ENCODE measurements around the gene PTPRD. TPM values are rescaled to one million over a fixed set of nuclear protein-coding genes. Genes with fewer than 3 reads are reported as not detected.

PTPRD gene
- total and polyA plus RNA-seq, 9 of the 15 experiments (the other 6 are each of a cell fraction or from before 2014, with no cell fraction given) = 0.11 TPM; not detected in 8

DNA sequence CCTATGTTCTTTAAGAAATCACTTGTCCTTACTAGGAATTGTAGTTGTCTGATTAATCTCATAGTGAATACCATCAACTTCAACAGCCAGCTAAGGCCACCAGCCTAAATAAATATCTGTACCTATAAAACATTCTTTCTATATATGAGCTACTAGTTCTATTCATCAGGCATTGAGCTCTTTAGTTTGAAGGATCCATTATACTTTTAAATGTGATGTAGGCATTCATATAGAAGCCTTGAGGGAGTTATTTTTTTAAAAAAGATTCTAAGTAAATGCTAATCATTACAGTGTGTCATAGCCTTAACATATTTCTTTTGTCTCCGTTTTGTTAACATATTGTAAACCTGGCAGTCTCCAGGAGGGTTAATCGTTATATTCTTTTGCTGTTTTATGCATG is 838.3 kb downstream of the PTPRD start:
- Histone ChIP-seq H3K4me2 (ENCODE audit: insufficient read depth, low read length) (no peak overlapping the region), H3K9me3 (replicated peaks; ENCODE audit: control insufficient read depth, insufficient read depth, low read depth, low read length) (no peaks in the 10 kb centered on the region), H3K9ac (ENCODE audit: insufficient read depth in 1 of 2, low read depth in 2 of 2, low read length in 2 of 2) (no peak overlapping the region), H3K27ac (ENCODE audit: extremely low read depth, low read depth, low read length) (no peak overlapping the region), H4K20me1 (replicated peaks; ENCODE audit: control insufficient read depth, insufficient read depth, low read length) (no peaks in the 10 kb centered on the region), H3K27me3 (ENCODE audit: control insufficient read depth in 2 of 2, insufficient read depth in 2 of 2, low read length in 2 of 2) (no peaks in the 10 kb centered on the region), H3K36me3 (ENCODE audit: control insufficient read depth, insufficient read depth, low read length) (no peaks in the 10 kb centered on the region), H3K79me2 (ENCODE audit: control insufficient read depth, insufficient read depth, low read length) (no peaks in the 10 kb centered on the region), H3K9me1 (ENCODE audit: control insufficient read depth, insufficient read depth, low read length) (no peaks in the 10 kb centered on the region), H3K4me1 (replicated peaks in 1 of 2; ENCODE audit: control insufficient read depth in 2 of 2, insufficient read depth in 2 of 2, low read length in 2 of 2) (no peaks in the 10 kb centered on the region), H3K4me3 (no peak overlapping the region), H2AFZ (ENCODE audit: low read depth, low read length) (no peak overlapping the region)
- BruUV-seq (replicated peaks) = no TSS peak
- FAIRE-seq = no peak
- in situ Hi-C loops (cut with MboI) (no loop called here), intact Hi-C loops (cut with micrococcal nuclease) (no loop called here)
- 0% methylated on average over 2 of the region's 2 CpGs for WGBS (ENCODE audit: insufficient coverage, low coverage, missing lambda C conversion rate)
- DNase-seq (ENCODE audit: extremely low read depth in 1 of 4, low spot score in 3 of 4) = no peak
- TF ChIP-seq ZNF518B (CRISPR knock-in tag; IDR thresholded peaks at IDR 0.05) (no peak), ZNF764 (CRISPR knock-in tag; IDR thresholded peaks at IDR 0.05; ENCODE audit: low read depth) (no peak), SRSF9 (IDR thresholded peaks at IDR 0.05; ENCODE audit: borderline replicate concordance, low read depth, low read length) (no peak), SMARCA4 (IDR thresholded peaks at IDR 0.05) (no peak)
- ChIA-PET POLR2A (no interaction called here), CTCF (ENCODE audit: low intra/inter-chr PET ratio) (no interaction called here)
- ATAC-seq = no peak
